Measurements from ENCODE around the gene PCCA.

Gene PCCA

GRCh38 chr13:100544866-100545683 is 456.2 kb downstream of the PCCA start:
- ATAC-seq, result no peak
- TF ChIP-seq ZFP30 (CRISPR knock-in tag; IDR thresholded peaks at IDR 0.05) (no peak), TOX (CRISPR knock-in tag; IDR thresholded peaks at IDR 0.05; ENCODE audit: borderline replicate concordance) (no peak), ZNF565 (CRISPR knock-in tag; conservative IDR thresholded peaks at IDR 0.05; ENCODE audit: low read depth) (no peak), CSDC2 (CRISPR knock-in tag; IDR thresholded peaks at IDR 0.05) (no peak)

DNA sequence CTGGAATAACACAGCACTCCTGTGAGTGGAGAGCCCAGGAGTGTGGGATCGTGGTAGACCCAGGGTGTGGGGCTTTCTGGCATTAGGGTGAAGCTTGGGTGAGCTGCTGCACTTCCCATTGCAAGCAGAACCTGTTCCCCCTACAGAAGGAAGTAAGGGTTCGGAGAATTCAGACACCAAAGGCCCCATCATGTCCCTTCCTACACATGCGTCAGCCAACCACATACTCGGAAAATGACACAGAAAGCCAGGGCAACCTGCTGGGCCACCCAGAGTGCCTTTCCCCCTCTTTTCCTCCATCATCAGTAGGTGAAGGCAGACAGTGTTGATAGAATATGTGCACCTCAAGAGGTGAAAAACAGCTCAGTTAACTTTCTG is 456.8 kb downstream of the PCCA start:
- no peak for ATAC-seq
- TF ChIP-seq ZFP3 (CRISPR knock-in tag; IDR thresholded peaks at IDR 0.05), result no peak
- TF ChIP-seq, protein P1, sequence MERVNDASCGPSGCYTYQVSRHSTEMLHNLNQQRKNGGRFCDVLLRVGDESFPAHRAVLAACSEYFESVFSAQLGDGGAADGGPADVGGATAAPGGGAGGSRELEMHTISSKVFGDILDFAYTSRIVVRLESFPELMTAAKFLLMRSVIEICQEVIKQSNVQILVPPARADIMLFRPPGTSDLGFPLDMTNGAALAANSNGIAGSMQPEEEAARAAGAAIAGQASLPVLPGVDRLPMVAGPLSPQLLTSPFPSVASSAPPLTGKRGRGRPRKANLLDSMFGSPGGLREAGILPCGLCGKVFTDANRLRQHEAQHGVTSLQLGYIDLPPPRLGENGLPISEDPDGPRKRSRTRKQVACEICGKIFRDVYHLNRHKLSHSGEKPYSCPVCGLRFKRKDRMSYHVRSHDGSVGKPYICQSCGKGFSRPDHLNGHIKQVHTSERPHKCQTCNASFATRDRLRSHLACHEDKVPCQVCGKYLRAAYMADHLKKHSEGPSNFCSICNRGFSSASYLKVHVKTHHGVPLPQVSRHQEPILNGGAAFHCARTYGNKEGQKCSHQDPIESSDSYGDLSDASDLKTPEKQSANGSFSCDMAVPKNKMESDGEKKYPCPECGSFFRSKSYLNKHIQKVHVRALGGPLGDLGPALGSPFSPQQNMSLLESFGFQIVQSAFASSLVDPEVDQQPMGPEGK (CRISPR knock-in tag; IDR thresholded peaks at IDR 0.05; ENCODE audit: borderline replicate concordance), result no peak
- TF ChIP-seq, protein P2, sequence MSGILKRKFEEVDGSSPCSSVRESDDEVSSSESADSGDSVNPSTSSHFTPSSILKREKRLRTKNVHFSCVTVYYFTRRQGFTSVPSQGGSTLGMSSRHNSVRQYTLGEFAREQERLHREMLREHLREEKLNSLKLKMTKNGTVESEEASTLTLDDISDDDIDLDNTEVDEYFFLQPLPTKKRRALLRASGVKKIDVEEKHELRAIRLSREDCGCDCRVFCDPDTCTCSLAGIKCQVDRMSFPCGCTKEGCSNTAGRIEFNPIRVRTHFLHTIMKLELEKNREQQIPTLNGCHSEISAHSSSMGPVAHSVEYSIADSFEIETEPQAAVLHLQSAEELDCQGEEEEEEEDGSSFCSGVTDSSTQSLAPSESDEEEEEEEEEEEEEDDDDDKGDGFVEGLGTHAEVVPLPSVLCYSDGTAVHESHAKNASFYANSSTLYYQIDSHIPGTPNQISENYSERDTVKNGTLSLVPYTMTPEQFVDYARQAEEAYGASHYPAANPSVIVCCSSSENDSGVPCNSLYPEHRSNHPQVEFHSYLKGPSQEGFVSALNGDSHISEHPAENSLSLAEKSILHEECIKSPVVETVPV (CRISPR knock-in tag; IDR thresholded peaks at IDR 0.05), result no peak
- no peak for TF ChIP-seq ZC3H10 (CRISPR knock-in tag; IDR thresholded peaks at IDR 0.05)
- TF ChIP-seq TOX (CRISPR knock-in tag; IDR thresholded peaks at IDR 0.05; ENCODE audit: borderline replicate concordance), result no peak
- no peak for TF ChIP-seq ZNF565 (CRISPR knock-in tag; conservative IDR thresholded peaks at IDR 0.05; ENCODE audit: low read depth)
- TF ChIP-seq ZNF70 (CRISPR knock-in tag; IDR thresholded peaks at IDR 0.05), result no peak
- TF ChIP-seq ZNF8 (CRISPR knock-in tag; IDR thresholded peaks at IDR 0.05), result no peak
- TF ChIP-seq CSDC2 (CRISPR knock-in tag; IDR thresholded peaks at IDR 0.05), result no peak
- no peak for TF ChIP-seq CREB5 (CRISPR knock-in tag; IDR thresholded peaks at IDR 0.05; ENCODE audit: low read depth)
- no peak for TF ChIP-seq BACH2 (CRISPR knock-in tag; IDR thresholded peaks at IDR 0.05; ENCODE audit: borderline replicate concordance)

- ATAC-seq, result no peak
- no peak for TF ChIP-seq RARB (CRISPR knock-in tag; IDR thresholded peaks at IDR 0.05)
- no peak for TF ChIP-seq ZNF8 (CRISPR knock-in tag; IDR thresholded peaks at IDR 0.05)
- no peak for TF ChIP-seq TOX (CRISPR knock-in tag; IDR thresholded peaks at IDR 0.05; ENCODE audit: borderline replicate concordance)
- no peak for TF ChIP-seq ARNTL (CRISPR knock-in tag; IDR thresholded peaks at IDR 0.05; ENCODE audit: borderline replicate concordance, low read depth)
- no peak for TF ChIP-seq ZFP3 (CRISPR knock-in tag; IDR thresholded peaks at IDR 0.05)
- no peak for TF ChIP-seq OSR1 (CRISPR knock-in tag; IDR thresholded peaks at IDR 0.05)
- TF ChIP-seq ZNF70 (CRISPR knock-in tag; IDR thresholded peaks at IDR 0.05), result no peak
- TF ChIP-seq, protein P2 (CRISPR knock-in tag; IDR thresholded peaks at IDR 0.05), result no peak
- no peak for TF ChIP-seq SNAI2 (CRISPR knock-in tag; IDR thresholded peaks at IDR 0.05)
- no peak for TF ChIP-seq CSDC2 (CRISPR knock-in tag; IDR thresholded peaks at IDR 0.05)
- TF ChIP-seq ESRRG (CRISPR knock-in tag; IDR thresholded peaks at IDR 0.05), result no peak
- TF ChIP-seq ZNF565 (CRISPR knock-in tag; conservative IDR thresholded peaks at IDR 0.05; ENCODE audit: low read depth), result no peak
- TF ChIP-seq ZC3H10 (CRISPR knock-in tag; IDR thresholded peaks at IDR 0.05), result no peak
- TF ChIP-seq PPARA (CRISPR knock-in tag; IDR thresholded peaks at IDR 0.05; ENCODE audit: borderline replicate concordance), result no peak
- TF ChIP-seq TSHZ2 (CRISPR knock-in tag; IDR thresholded peaks at IDR 0.05), result no peak
- no peak for TF ChIP-seq TCF4 (CRISPR knock-in tag; IDR thresholded peaks at IDR 0.05; ENCODE audit: borderline replicate concordance)
- TF ChIP-seq ZFP30 (CRISPR knock-in tag; IDR thresholded peaks at IDR 0.05), result no peak
- TF ChIP-seq, protein P1 (CRISPR knock-in tag; IDR thresholded peaks at IDR 0.05; ENCODE audit: borderline replicate concordance), result no peak
- TF ChIP-seq, protein P3, sequence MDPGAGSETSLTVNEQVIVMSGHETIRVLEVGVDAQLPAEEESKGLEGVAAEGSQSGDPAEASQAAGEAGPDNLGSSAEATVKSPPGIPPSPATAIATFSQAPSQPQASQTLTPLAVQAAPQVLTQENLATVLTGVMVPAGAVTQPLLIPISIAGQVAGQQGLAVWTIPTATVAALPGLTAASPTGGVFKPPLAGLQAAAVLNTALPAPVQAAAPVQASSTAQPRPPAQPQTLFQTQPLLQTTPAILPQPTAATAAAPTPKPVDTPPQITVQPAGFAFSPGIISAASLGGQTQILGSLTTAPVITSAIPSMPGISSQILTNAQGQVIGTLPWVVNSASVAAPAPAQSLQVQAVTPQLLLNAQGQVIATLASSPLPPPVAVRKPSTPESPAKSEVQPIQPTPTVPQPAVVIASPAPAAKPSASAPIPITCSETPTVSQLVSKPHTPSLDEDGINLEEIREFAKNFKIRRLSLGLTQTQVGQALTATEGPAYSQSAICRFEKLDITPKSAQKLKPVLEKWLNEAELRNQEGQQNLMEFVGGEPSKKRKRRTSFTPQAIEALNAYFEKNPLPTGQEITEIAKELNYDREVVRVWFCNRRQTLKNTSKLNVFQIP (CRISPR knock-in tag; IDR thresholded peaks at IDR 0.05; ENCODE audit: borderline replicate concordance, low read depth), result no peak
Measured at GRCh38 chr13:100546713-100547405, 458.0 kb downstream of the PCCA start.

All from SK-N-SH treated with all-trans-retinoic acid at 6 μM for 48 hours (cell line).